GM18526 (cell line): ENCODE data around the gene MRTFB.

ENCODE experiments used
- POLR2A ChIP-seq: IDR thresholded peaks from 3 replicates; pipeline ENCODE4 v1.6.1; 2011; ENCODE audit not compliant: insufficient read length; ENCODE audit errors: extremely low read depth

The MRTFB gene

GRCh38 chr16:14135704-14136103 lies 64.6 kb downstream of the MRTFB start:
- TF ChIP-seq POLR2A: no peak

GRCh38 chr16:14139872-14140271 lies 68.8 kb downstream of the MRTFB start:
- no peak for TF ChIP-seq POLR2A

DNA sequence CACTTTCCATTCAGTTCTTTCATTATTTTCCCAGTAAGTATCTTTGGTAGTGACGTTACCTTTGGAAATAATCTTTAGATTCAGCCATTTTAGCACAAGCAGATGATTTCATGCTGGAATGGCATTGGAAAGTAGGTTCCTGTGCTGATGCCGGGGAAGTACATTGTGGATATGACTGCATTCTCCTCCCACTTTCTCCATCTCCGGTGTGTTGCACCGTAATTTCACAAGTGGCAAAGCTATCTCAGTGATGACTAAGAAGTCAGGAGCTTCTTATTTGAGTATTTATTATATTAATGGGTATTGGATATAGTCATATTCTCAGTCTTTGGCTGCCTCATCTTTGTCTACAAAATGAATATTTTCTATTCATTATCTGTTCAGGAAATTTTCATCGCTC lies 69.8 kb downstream of the MRTFB start:
- TF ChIP-seq POLR2A: no peak

GRCh38 chr16:14146445-14146844 lies 75.3 kb downstream of the MRTFB start:
- no peak for TF ChIP-seq POLR2A

DNA sequence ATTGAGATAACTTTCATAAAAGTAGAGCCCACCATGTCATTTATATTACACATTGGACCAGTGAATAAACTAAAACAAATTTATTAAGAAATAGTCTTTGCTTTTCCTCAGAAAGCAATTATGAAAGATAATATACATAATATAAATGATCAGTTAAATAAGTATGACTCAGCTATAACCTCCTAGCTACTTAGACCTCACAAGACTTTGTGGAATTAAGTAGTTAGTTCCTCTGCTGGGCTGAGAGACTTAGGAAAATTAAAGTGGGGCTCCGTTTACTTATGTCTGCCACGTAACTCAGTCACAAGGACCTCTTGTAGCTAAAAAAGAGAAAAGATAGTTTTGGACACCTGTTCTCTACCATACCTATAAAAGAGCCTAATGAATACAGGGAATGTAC lies 76.9 kb downstream of the MRTFB start:
- no peak for TF ChIP-seq POLR2A

- no peak for TF ChIP-seq POLR2A
Measured at GRCh38 chr16:14148569-14148968, 77.5 kb downstream of the MRTFB start.

- TF ChIP-seq POLR2A: no peak
Measured at GRCh38 chr16:14150796-14151195, 79.7 kb downstream of the MRTFB start.

- TF ChIP-seq POLR2A: no peak
Measured at GRCh38 chr16:14151256-14152030, 80.3 kb downstream of the MRTFB start.

DNA sequence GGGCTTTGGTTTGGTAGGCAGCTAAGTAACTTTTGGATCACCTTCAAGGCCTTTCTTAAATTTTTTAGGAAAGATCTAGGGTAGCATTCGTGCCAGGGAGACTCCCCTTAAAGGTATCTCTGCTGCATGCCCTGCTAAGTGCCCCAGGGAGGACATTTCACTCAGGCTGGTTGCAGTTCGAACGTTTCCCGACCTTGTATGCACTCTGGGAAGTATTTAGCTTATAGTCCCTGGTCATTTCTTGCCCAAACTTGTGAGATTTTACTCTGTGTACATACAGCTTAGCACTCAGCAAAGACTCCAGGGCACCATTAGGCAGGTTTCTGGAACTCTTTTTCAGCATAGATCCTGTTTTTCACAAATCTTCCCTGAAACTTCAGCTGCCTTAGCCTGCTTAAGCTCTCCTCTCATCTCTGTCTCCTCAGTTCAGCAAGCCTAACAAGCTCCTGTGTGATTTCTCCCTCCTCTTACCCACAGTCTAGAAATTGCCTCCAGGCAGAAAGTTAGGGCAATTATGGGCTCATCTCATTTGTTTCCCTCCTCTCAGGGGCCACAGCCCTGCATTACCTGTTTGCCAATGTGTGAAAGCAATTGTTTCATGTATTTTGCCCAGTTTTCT lies 84.6 kb downstream of the MRTFB start:
- no peak for TF ChIP-seq POLR2A

DNA sequence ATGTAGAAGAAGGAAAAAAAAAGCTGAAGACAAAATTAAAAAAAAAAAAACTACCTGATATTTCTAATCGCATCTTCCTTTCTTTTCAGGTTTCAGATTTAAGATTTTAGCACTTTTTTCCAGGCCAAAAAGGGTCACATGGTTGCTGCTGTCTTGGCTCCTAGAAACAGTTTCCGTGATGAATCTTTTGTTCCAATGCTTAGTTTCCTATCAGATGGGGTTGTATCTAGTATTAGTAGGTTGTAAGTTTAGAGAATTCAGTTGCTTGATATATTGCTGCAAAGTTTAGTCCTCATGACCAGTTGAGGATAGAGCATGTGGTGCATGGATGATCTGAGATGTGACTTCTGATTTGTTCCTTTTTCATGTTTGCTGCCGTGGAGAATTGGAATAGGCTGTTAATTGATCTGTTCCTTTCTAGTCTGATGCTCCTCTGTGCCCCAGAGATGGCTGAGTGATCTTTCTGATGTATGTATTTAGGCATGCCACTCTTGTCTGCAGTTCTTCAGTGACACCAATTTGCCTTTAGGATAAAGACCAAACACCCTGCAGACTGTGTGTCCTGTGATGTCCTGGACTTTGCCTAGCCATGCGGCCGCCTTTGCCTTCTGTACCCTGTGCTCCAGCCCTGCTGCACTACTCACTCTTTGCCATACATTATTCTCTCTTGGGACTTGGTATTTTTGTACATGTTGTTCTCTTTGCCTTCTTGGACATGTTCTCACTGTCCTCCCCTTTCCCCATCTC lies 94.0 kb downstream of the MRTFB start:
- no peak for TF ChIP-seq POLR2A

GRCh38 chr16:14168146-14168545 lies 97.0 kb downstream of the MRTFB start:
- no peak for TF ChIP-seq POLR2A

- TF ChIP-seq POLR2A: no peak
Measured at GRCh38 chr16:14172200-14172809, 101.2 kb downstream of the MRTFB start.

DNA sequence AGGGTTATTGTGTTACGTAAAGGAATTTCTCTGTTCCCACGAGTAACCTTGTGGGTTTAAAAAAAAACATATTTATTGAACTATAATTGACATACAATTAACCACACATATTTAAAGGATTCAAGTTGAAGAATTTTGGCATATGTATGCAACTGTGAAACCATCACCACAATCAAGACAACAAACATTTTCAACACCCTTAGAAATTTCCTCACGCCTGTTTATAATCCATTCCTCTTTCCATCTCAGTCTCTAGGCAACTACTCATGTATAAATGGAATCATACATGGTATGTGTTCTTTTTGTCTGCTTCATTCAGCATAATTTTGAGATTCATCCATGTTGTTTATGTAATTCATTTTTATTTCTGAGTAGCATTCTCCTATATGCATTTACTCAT lies 104.0 kb downstream of the MRTFB start:
- TF ChIP-seq POLR2A: no peak

DNA sequence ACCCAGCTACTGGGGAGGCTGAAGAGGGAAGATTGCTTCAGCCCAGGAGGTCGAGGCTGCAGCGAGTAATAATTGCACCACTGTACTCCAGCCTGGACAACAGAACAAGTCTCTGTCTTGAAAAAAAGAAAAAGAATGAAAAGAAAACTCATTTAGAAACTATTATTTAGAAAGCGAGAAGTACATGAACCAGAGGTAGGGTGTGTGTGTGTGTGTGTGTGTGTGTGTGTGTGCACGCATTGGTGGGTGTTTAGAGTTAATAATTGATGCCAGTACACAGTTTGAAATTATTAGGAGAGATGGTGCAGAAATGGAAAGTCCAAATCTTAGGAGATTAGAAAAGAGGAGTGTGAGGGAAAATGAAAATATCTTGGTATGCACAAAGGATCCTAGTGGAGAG lies 106.6 kb downstream of the MRTFB start:
- TF ChIP-seq POLR2A: no peak

- TF ChIP-seq POLR2A: no peak
Measured at GRCh38 chr16:14179116-14179515, 108.0 kb downstream of the MRTFB start.

GRCh38 chr16:14180481-14180944 lies 109.4 kb downstream of the MRTFB start:
- no peak for TF ChIP-seq POLR2A

- no peak for TF ChIP-seq POLR2A
Measured at GRCh38 chr16:14181371-14182050, 110.4 kb downstream of the MRTFB start.
